DOHH2 (cell line): Measurements from ENCODE around the gene PRELP.

Experiments used
- H3F3A ChIP-seq: fragments of 200-600 bp; sonication (generic), shearing (Covaris generic); 2 replicates; pipeline ENCODE4 v1.6.0; 2016; ENCODE audit warnings: antibody characterized with exemption, mild to moderate bottlenecking; ENCODE audit not compliant: control insufficient read depth, insufficient read depth
- H3K27ac ChIP-seq: fragments of 200-600 bp; sonication (generic); 2 replicates; pipeline ENCODE4 v1.5.1; 2014; ENCODE audit warnings: low read depth, mild to moderate bottlenecking, low read length, moderate library complexity
- H3K27me3 ChIP-seq: fragments of 200-600 bp; sonication (generic); 2 replicates; pipeline ENCODE4 v1.6.1; 2014; ENCODE audit warnings: mild to moderate bottlenecking, low read length, mixed read lengths; ENCODE audit not compliant: control insufficient read depth
- H3K36me3 ChIP-seq: fragments of 200-600 bp; sonication (generic); 2 replicates; pipeline ENCODE4 v1.6.1; 2014; ENCODE audit warnings: mild to moderate bottlenecking, low read length, moderate library complexity, mixed read lengths; ENCODE audit not compliant: control insufficient read depth
- H3K4me1 ChIP-seq: fragments of 200-600 bp; sonication (generic); 2 replicates; pipeline ENCODE4 v1.6.1; 2014; ENCODE audit warnings: mild to moderate bottlenecking, low read length, mixed read lengths; ENCODE audit not compliant: control insufficient read depth
- H3K4me2 ChIP-seq: fragments of 200-600 bp; sonication (generic); 2 replicates; pipeline ENCODE4 v1.6.0; 2014; ENCODE audit warnings: mild to moderate bottlenecking, low read length, moderate library complexity
- H3K4me3 ChIP-seq: fragments of 200-600 bp; sonication (generic); 2 replicates; pipeline ENCODE4 v1.5.1; 2014; ENCODE audit warnings: mild to moderate bottlenecking, low read length, mixed read lengths
- H3K79me2 ChIP-seq: fragments of 200-600 bp; sonication (generic); 2 replicates; pipeline ENCODE4 v1.6.1; 2014; ENCODE audit warnings: mild to moderate bottlenecking, low read length, mixed read lengths; ENCODE audit not compliant: control insufficient read depth
- H3K9me2 ChIP-seq: fragments of 200-600 bp; sonication (generic); replicated peaks from 2 replicates; pipeline ENCODE4 v1.6.1; 2014; ENCODE audit warnings: mild to moderate bottlenecking, low read length, mixed read lengths; ENCODE audit not compliant: control insufficient read depth
- H3K9me3 ChIP-seq: fragments of 200-600 bp; sonication (generic); 2 replicates; pipeline ENCODE4 v1.6.1; 2014; ENCODE audit warnings: antibody characterized with exemption, low read length, mixed read lengths; ENCODE audit not compliant: control insufficient read depth, insufficient read depth
- H4K20me1 ChIP-seq: fragments of 200-600 bp; sonication (generic); 2 replicates; pipeline ENCODE4 v1.6.0; 2014; ENCODE audit warnings: low read depth, mild to moderate bottlenecking, antibody characterized with exemption, low read length, moderate library complexity; ENCODE audit not compliant: control insufficient read depth, insufficient read depth
- CTCF ChIP-seq: fragments of 200-600 bp; sonication (generic); IDR thresholded peaks from one replicate; pipeline ENCODE4 v1.5.1; 2014; ENCODE audit warnings: antibody characterized with exemption, mild to moderate bottlenecking, low read depth, low read length; ENCODE audit not compliant: poor library complexity, severe bottlenecking
- EZH2phosphoT487 ChIP-seq: fragments of 200-600 bp; sonication (generic); IDR thresholded peaks from 2 replicates; pipeline ENCODE4 v1.6.1; 2017; ENCODE audit warnings: borderline replicate concordance, mild to moderate bottlenecking, antibody characterized with exemption, low read length, moderate library complexity, mixed read lengths

Gene PRELP

GRCh38 chr1:203538726-203539125 is 63.1 kb downstream of the PRELP start:
- no peaks in the 10 kb centered on the region for H3K9me3 ChIP-seq
- no peaks in the 10 kb centered on the region for H4K20me1 ChIP-seq
- no peaks in the 10 kb centered on the region for H3K79me2 ChIP-seq
- no peaks in the 10 kb centered on the region for H3K9me2 ChIP-seq
- H3K4me3 ChIP-seq, result no peak overlapping the region
- TF ChIP-seq CTCF (no peak), EZH2phosphoT487 (no peak)
- peaks cover 23% of the 10 kb centered on the region for H3K27me3 ChIP-seq
- no peaks in the 10 kb centered on the region for H3K36me3 ChIP-seq
- no peaks in the 10 kb centered on the region for H3K4me1 ChIP-seq
- no peaks in the 10 kb centered on the region for H3F3A ChIP-seq
- H3K27ac ChIP-seq, result no peak overlapping the region
- no peak overlapping the region for H3K4me2 ChIP-seq

DNA sequence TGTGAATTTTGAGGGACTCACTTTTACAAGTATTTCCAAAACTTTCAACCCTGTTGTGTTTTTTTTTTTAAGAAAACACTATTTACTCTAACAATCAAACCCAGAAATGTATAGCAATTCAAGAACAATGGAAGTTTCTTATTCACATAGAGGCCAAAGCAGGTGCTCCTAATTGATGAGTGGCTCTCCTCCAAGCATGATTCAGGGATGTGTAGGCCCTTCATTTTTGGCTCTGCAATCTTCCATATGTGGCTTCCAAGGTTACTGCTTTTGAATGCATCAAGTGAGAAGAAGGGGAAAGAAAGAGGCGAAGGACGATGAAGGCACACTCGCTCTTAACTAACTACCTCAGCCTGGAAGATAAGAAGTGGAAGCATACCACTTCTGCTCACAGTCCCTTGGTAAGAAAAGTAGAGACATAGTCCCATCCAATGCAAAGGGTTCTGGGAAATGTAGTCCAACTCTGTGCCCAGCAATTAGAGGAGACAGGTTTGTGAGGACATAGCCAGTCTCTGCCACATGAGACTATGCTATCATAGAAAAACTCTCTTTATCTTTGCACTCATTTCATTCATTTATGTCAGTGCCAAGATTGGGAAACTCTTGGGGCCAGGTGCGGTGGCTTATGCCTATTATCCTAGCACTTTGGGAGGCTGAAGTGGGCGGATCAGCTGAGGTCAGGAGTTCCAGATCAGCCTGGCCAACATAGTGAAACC is 64.4 kb downstream of the PRELP start:
- Histone ChIP-seq H3K9me2 (no peaks in the 10 kb centered on the region), H3K4me3 (no peak overlapping the region), H3K27ac (no peak overlapping the region), H3K27me3 (peaks cover 23% of the 10 kb centered on the region), H3K4me1 (no peaks in the 10 kb centered on the region), H4K20me1 (no peaks in the 10 kb centered on the region), H3K36me3 (no peaks in the 10 kb centered on the region), H3F3A (no peaks in the 10 kb centered on the region), H3K9me3 (no peaks in the 10 kb centered on the region), H3K79me2 (no peaks in the 10 kb centered on the region), H3K4me2 (no peak overlapping the region)
- TF ChIP-seq EZH2phosphoT487, result no peak
- TF ChIP-seq CTCF, result no peak
